K562 (cell line): ENCODE measurements around the gene RASD2. TPM values are rescaled to one million over a fixed set of nuclear protein-coding genes. Genes with fewer than 3 reads are reported as not detected.

Experiments
- ATAC-seq: fragments of 200-7000 bp; cut with Tn5 transposase; 3 replicates; pipeline ENCODE4 v1.9.1; 2020; ENCODE audit warnings: moderate library complexity
- BruUV-seq: library from RNA; stranded (reverse); fragments of 400-500 nt; replicated peaks from 2 replicates; lab custom pipeline; 2021; lab: Mats Ljungman, UMichigan
- CTCF ChIA-PET: fragments of 300-600 bp; formaldehyde crosslinking; extraction: SDS; loops from one replicate; lab custom pipeline; 2021; ENCODE audit warnings: low intra/inter-chr PET ratio; lab: Yijun Ruan, JAX
- POLR2A ChIA-PET: fragments of 300-600, 350-650 bp; sonication (Branson Sonifier 250); formaldehyde crosslinking; extraction: SDS; loops from one replicate; lab custom pipeline; 2021; ENCODE audit warnings: antibody characterized with exemption, inconsistent platforms; lab: Yijun Ruan, JAX
- DNase-seq, 4 experiments: peaks; one replicate each; pipeline versions ENCODE4 v3.0.0 to v3.0.0-alpha.2; 2011 to 2018; ENCODE audit warnings: low spot score in 3 of 4, mixed read lengths in 3 of 4; ENCODE audit errors: extremely low read depth in 1 of 4
- FAIRE-seq: peaks from 2 replicates; lab custom pipeline; 2011; peaks lifted over from hg19 to GRCh38; lab: Jason Lieb, UNC
- H2AFZ ChIP-seq: 2 replicates; pipeline ENCODE4 v1.6.0; 2011; ENCODE audit warnings: low read depth, low read length, control low read depth, inconsistent platforms
- H3K27ac ChIP-seq: fragments of 200-600 bp; 3 replicates; pipeline ENCODE4 v1.8.0; 2011; ENCODE audit warnings: low read depth, mild to moderate bottlenecking, control low read depth, inconsistent platforms, low read length, moderate library complexity, mixed read lengths; ENCODE audit errors: extremely low read depth
- H3K27me3 ChIP-seq, 2 experiments: fragments of 300-600 bp in 1 of 2; 2 replicates in 1 of 2; 3 replicates in 1 of 2; pipeline versions ENCODE4 v1.6.0 to v1.8.0; 2011; ENCODE audit warnings: inconsistent platforms in 2 of 2, low read length in 2 of 2, mild to moderate bottlenecking in 1 of 2, mixed read lengths in 1 of 2, moderate library complexity in 1 of 2; ENCODE audit not compliant: control insufficient read depth in 2 of 2, insufficient read depth in 2 of 2
- H3K36me3 ChIP-seq: fragments of 300-600 bp; 3 replicates; pipeline ENCODE4 v1.8.0; 2011; ENCODE audit warnings: mild to moderate bottlenecking, low read length, inconsistent platforms; ENCODE audit not compliant: control insufficient read depth, insufficient read depth
- H3K4me1 ChIP-seq, 2 experiments: fragments of 200-600 bp in 1 of 2; replicated peaks in 1 of 2; 2 replicates in 1 of 2; 3 replicates in 1 of 2; pipeline versions ENCODE4 v1.5.1 to v1.8.0; 2011; ENCODE audit warnings: inconsistent platforms in 2 of 2, low read length in 2 of 2, mild to moderate bottlenecking in 1 of 2, mixed read lengths in 1 of 2, moderate library complexity in 1 of 2; ENCODE audit not compliant: control insufficient read depth in 2 of 2, insufficient read depth in 2 of 2
- H3K4me2 ChIP-seq: 2 replicates; pipeline ENCODE4 v1.6.1; 2011; ENCODE audit warnings: low read length, control low read depth, inconsistent platforms, mixed read lengths; ENCODE audit not compliant: insufficient read depth
- H3K4me3 ChIP-seq: fragments of 200-600 bp; sonication (generic), shearing (Covaris generic); 2 replicates; pipeline ENCODE4 v1.5.1; 2016; ENCODE audit warnings: control low read depth, inconsistent platforms
- H3K79me2 ChIP-seq: fragments of 200-600 bp; 3 replicates; pipeline ENCODE4 v1.8.0; 2011; ENCODE audit warnings: low read length, inconsistent platforms; ENCODE audit not compliant: control insufficient read depth, insufficient read depth
- H3K9ac ChIP-seq, 2 experiments: 2 replicates each; pipeline versions ENCODE4 v1.6.0 to v1.6.1; 2011; ENCODE audit warnings: low read depth in 2 of 2, low read length in 2 of 2, control low read depth in 1 of 2, inconsistent platforms in 1 of 2, mild to moderate bottlenecking in 1 of 2, mixed read lengths in 1 of 2; ENCODE audit not compliant: insufficient read depth in 1 of 2
- H3K9me1 ChIP-seq: one replicate; pipeline ENCODE4 v1.6.0; 2011; ENCODE audit warnings: inconsistent platforms, mild to moderate bottlenecking, low read length, moderate library complexity; ENCODE audit not compliant: control insufficient read depth, insufficient read depth
- H3K9me3 ChIP-seq: replicated peaks from 2 replicates; pipeline ENCODE4 v1.5.1; 2011; ENCODE audit warnings: low read depth, low read length, inconsistent platforms; ENCODE audit not compliant: control insufficient read depth, insufficient read depth
- H4K20me1 ChIP-seq: replicated peaks from 2 replicates; pipeline ENCODE4 v1.6.1; 2011; ENCODE audit warnings: low read length, inconsistent platforms, mixed read lengths; ENCODE audit not compliant: control insufficient read depth, insufficient read depth
- ASH1L ChIP-seq: fragments of 450-650 bp; IDR thresholded peaks from 2 replicates; pipeline ENCODE4 v1.6.1; 2018; ENCODE audit warnings: borderline replicate concordance, mild to moderate bottlenecking, low read depth; ENCODE audit not compliant: partially characterized antibody
- ETV5 ChIP-seq: sonication (generic); formaldehyde crosslinking; IDR thresholded peaks from 2 replicates; pipeline ENCODE4 v1.4.0; 2020; ENCODE audit warnings: low read depth, mild to moderate bottlenecking, missing genetic modification reagents
- KHSRP ChIP-seq: fragments of 450-650 bp; IDR thresholded peaks from 2 replicates; pipeline ENCODE4 v1.6.1; 2017
- MAFF ChIP-seq: IDR thresholded peaks from 2 replicates; pipeline ENCODE4 v1.6.1; 2012; ENCODE audit warnings: low read length, improper control_type of control experiment
- MED1 ChIP-seq: sonication (generic); formaldehyde crosslinking; IDR thresholded peaks from 2 replicates; pipeline ENCODE4 v1.8.1; 2023; ENCODE audit warnings: missing genetic modification reagents, borderline replicate concordance
- MTA2 ChIP-seq: fragments of 450-650 bp; IDR thresholded peaks from 2 replicates; pipeline ENCODE4 v1.6.1; 2016; ENCODE audit warnings: low read depth
- SETDB1 ChIP-seq: IDR thresholded peaks from one replicate; pipeline ENCODE4 v1.6.1; 2012; ENCODE audit warnings: low read length, control low read depth, inconsistent platforms
- SNRNP70 ChIP-seq: fragments of 200-400 bp; formaldehyde crosslinking; optimal IDR thresholded peaks from 2 replicates; pipeline ENCODE3; 2017; ENCODE audit warnings: low read depth, low read length
- SRSF1 ChIP-seq: fragments of 200-400 bp; formaldehyde crosslinking; IDR thresholded peaks from 2 replicates; pipeline ENCODE4 v1.6.1; 2017; ENCODE audit warnings: mild to moderate bottlenecking, low read depth, low read length, moderate library complexity
- ZSCAN32 ChIP-seq: fragments of 450-650 bp; formaldehyde crosslinking; IDR thresholded peaks from 2 replicates; pipeline ENCODE4 v1.4.0; 2020; ENCODE audit warnings: mild to moderate bottlenecking, moderate library complexity
- WGBS: fragments of 100-300 bp; shearing (Covaris generic); methylation state at CpG from one replicate; pipeline ENCODE4 v1.1.6; 2016; ENCODE audit warnings: low coverage, mixed read lengths; ENCODE audit not compliant: insufficient coverage; ENCODE audit errors: missing lambda C conversion rate; 5-methylcytosine and 5-hydroxymethylcytosine counted together
- in situ Hi-C: fragments of 300-500 bp; cut with MboI; formaldehyde crosslinking; loops from 4 replicates; pipeline ENCODE4 v1.15.0; 2018; ENCODE audit warnings: inconsistent platforms, mixed read lengths
- intact Hi-C: fragments of 100-400 bp; cut with micrococcal nuclease; formaldehyde crosslinking; loops from 2 replicates; pipeline ENCODE4 v1.14.2; 2022
- polyA plus RNA-seq, 8 experiments: library from polyadenylated mRNA; depleted of rRNA in 4 of 8; stranded (reverse) in 5 of 8; unstranded in 3 of 8; fragments of >200 nt; fragmentation: Nextera tagmentation in 2 of 8; fragmentation: Illumina TruSeq in 1 of 8; extraction: Ambion mirVana in 2 of 8; extraction: Trizol in 1 of 8; gene quantifications; 2 replicates each; pipeline versions ENCODE4 v1.2.1 to v1.2.3, GENCODE V29; 2011 to 2014; ENCODE audit warnings: inconsistent platforms in 1 of 8, missing spikeins in 1 of 8
- total RNA-seq, 7 experiments: library from RNA; depleted of rRNA in 6 of 7; stranded (reverse); fragments of >200 nt in 6 of 7; fragmentation: Illumina TruSeq in 2 of 7; extraction: Trizol in 2 of 7; gene quantifications; 2 replicates each; pipeline versions ENCODE4 v1.2.1 to v1.2.3, GENCODE V29; 2011 to 2021; ENCODE audit warnings: low replicate concordance in 1 of 7

The RASD2 gene
- total and polyA plus RNA-seq, 9 of the 15 experiments (the other 6 are each of a cell fraction or from before 2014, with no cell fraction given): 0.05 TPM; not detected in 8

- no peaks in the 10 kb centered on the region for H3K79me2 ChIP-seq
- no peak for FAIRE-seq
- H3K36me3 ChIP-seq: no peaks in the 10 kb centered on the region
- H3K4me1 ChIP-seq: peaks cover 0 to 3% of the 10 kb centered on the region in 2 experiments; a peak in 1 of 5 replicates
- TF ChIP-seq KHSRP (no peak), MAFF (no peak), MED1 (CRISPR knock-in tag) (no peak), ZSCAN32 (CRISPR knock-in tag) (no peak), ASH1L (no peak), ETV5 (CRISPR knock-in tag) (no peak), SETDB1 (no peak), SRSF1 (no peak), MTA2 (no peak), SNRNP70 (no peak)
- H3K4me2 ChIP-seq: no peak overlapping the region
- no peak overlapping the region for H3K9ac ChIP-seq
- no peak overlapping the region for H2AFZ ChIP-seq
- H3K27ac ChIP-seq: no peak overlapping the region
- no peak for DNase-seq
- ChIA-PET POLR2A (no interaction called here), CTCF (no interaction called here)
- no TSS peak for BruUV-seq
- H3K27me3 ChIP-seq: no peaks in the 10 kb centered on the region; a peak in 1 of 5 replicates
- intact Hi-C loops (no loop called here), in situ Hi-C loops (no loop called here)
- no peaks in the 10 kb centered on the region for H3K9me1 ChIP-seq
- H4K20me1 ChIP-seq: no peaks in the 10 kb centered on the region
- H3K9me3 ChIP-seq: no peaks in the 10 kb centered on the region
- ATAC-seq: no peak
- 24% methylated on average over 6 of the region's 6 CpGs for WGBS
- H3K4me3 ChIP-seq: no peak overlapping the region
These were observed 9.4 kb upstream of the RASD2 start for GRCh38 chr22:35531202-35531601.
